GM12873 (cell line): ENCODE data around the gene NKAP.

ENCODE experiments used
- CTCF ChIP-seq: IDR thresholded peaks from 2 replicates; pipeline ENCODE4 v1.5.1; 2012; ENCODE audit warnings: low read depth, mild to moderate bottlenecking, moderate library complexity, low read length, control low read depth; ENCODE audit not compliant: insufficient read depth; ENCODE audit errors: missing control alignments

The NKAP gene

GRCh38 chrX:119982145-119982544 is 38.6 kb upstream of the NKAP start:
- no peak for TF ChIP-seq CTCF

GRCh38 chrX:119981286-119982070 is 37.9 kb upstream of the NKAP start:
- peak; percentile 79 for TF ChIP-seq CTCF

GRCh38 chrX:119971184-119971583 is 27.6 kb upstream of the NKAP start:
- TF ChIP-seq CTCF = no peak

- TF ChIP-seq CTCF = no peak
These were observed 27.0 kb upstream of the NKAP start for GRCh38 chrX:119970574-119970973.

DNA sequence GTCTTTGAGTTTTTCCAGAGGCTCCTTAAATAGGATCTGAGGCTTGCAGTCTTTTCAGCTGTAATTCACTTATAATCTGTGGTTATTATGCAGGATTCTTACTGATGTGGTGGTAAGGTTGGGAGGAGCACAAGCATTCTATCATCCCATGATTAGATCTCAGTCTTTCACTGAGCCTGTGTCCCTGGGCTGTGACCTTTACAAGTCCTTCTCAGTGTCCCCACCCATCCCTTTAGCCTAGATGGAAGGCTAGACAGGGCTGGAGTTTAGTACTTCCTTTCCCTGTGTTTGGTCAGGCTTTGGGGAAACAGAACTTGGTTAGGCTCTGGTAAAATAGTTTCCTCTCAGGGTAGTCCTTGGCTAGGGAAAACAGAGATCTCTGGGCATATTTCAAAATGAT is 17.1 kb upstream of the NKAP start:
- no peak for TF ChIP-seq CTCF

GRCh38 chrX:119954374-119954773 is 10.8 kb upstream of the NKAP start:
- no peak for TF ChIP-seq CTCF

DNA sequence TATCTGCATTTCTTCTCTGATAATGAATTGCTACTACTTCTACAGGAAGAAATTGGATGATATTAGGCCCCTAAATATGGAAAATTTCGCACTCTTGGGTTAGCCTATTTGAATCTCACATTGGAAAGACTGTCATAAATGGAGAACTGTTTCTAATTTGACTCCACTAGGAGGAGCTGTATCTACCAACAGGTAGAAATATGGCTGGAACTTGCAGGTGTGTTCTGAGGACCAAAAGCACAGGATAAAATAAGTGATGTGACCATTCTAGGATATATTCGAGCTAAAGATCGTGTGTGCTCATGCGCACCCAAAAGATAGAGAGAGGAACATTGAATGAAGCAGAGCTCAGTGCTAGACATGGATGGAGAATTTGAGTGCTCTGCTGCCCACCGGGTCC is 4.8 kb upstream of the NKAP start:
- TF ChIP-seq CTCF = peak; percentile 33
